HepG2 (cell line): ENCODE measurements around the gene PRPSAP2. TPM values are rescaled to one million over a fixed set of nuclear protein-coding genes. Genes with fewer than 3 reads are reported as not detected.

Experiments used
- ATAC-seq: fragments of 200-7000 bp; cut with Tn5 transposase; 3 replicates; pipeline ENCODE4 v1.9.1; 2020; ENCODE audit warnings: mild to moderate bottlenecking, moderate library complexity
- BruUV-seq: library from RNA; stranded (reverse); fragments of 400-500 nt; replicated peaks from 2 replicates; lab custom pipeline; 2021; lab: Mats Ljungman, UMichigan
- CTCF ChIA-PET: fragments of 300-600 bp; formaldehyde crosslinking; extraction: SDS; loops from one replicate; lab custom pipeline; 2021; ENCODE audit warnings: low total read pairs, inconsistent platforms, low intra/inter-chr PET ratio; lab: Yijun Ruan, JAX
- POLR2A ChIA-PET: fragments of 350-600 bp; sonication (Branson Sonifier 250); formaldehyde crosslinking; loops from one replicate; lab custom pipeline; 2020; ENCODE audit warnings: antibody characterized with exemption, inconsistent platforms; lab: Yijun Ruan, JAX
- DNase-seq: peaks from one replicate; pipeline ENCODE4 v3.0.0-alpha.2; 2015; ENCODE audit warnings: low spot score
- FAIRE-seq: peaks from 3 replicates; lab custom pipeline; 2011; peaks lifted over from hg19 to GRCh38; lab: Jason Lieb, UNC
- H2AFZ ChIP-seq: one replicate; pipeline ENCODE4 v1.6.1; 2011; ENCODE audit warnings: low read length, inconsistent platforms
- H3K27ac ChIP-seq: fragments of 300-600 bp; 3 replicates; pipeline ENCODE4 v1.8.0; 2011; ENCODE audit warnings: mixed run types, mild to moderate bottlenecking, mixed read lengths, low read length, inconsistent platforms; ENCODE audit not compliant: insufficient read depth; ENCODE audit errors: extremely low read length
- H3K27me3 ChIP-seq, 2 experiments: fragments of 200-600 bp in 1 of 2; 2 replicates in 1 of 2; 3 replicates in 1 of 2; pipeline versions ENCODE4 v1.6.0 to v1.8.0; 2011; ENCODE audit warnings: low read length in 2 of 2, mild to moderate bottlenecking in 2 of 2, moderate library complexity in 2 of 2, inconsistent platforms in 1 of 2; ENCODE audit not compliant: insufficient read depth in 2 of 2, control insufficient read depth in 1 of 2
- H3K36me3 ChIP-seq, 2 experiments: fragments of 200-600 bp in 1 of 2; replicated peaks in 1 of 2; 2 replicates in 1 of 2; 3 replicates in 1 of 2; pipeline versions ENCODE4 v1.5.1 to v1.8.0; 2011; ENCODE audit warnings: low read length in 2 of 2, inconsistent platforms in 1 of 2; ENCODE audit not compliant: insufficient read depth in 2 of 2, control insufficient read depth in 1 of 2
- H3K4me1 ChIP-seq: 2 replicates; pipeline ENCODE4 v1.5.1; 2012; ENCODE audit warnings: low read length, inconsistent platforms; ENCODE audit not compliant: insufficient read depth
- H3K4me2 ChIP-seq: 2 replicates; pipeline ENCODE4 v1.6.0; 2011; ENCODE audit warnings: low read depth, low read length, inconsistent platforms
- H3K4me3 ChIP-seq, 3 experiments: fragments of 200-600 bp in 1 of 3; sonication (generic), shearing (Covaris generic) in 1 of 3; replicated peaks in 1 of 3; 2 replicates each; pipeline ENCODE4 v1.5.1; 2011 to 2016; ENCODE audit warnings: low read length in 3 of 3, inconsistent platforms in 2 of 3, low read depth in 2 of 3, mild to moderate bottlenecking in 2 of 3, control low read depth in 1 of 3, mixed read lengths in 1 of 3; ENCODE audit not compliant: insufficient read depth in 1 of 3
- H3K79me2 ChIP-seq: one replicate; pipeline ENCODE4 v1.6.1; 2011; ENCODE audit warnings: low read length, inconsistent platforms; ENCODE audit not compliant: insufficient read depth
- H3K9ac ChIP-seq: 2 replicates; pipeline ENCODE4 v1.6.0; 2011; ENCODE audit warnings: mild to moderate bottlenecking, low read depth, low read length, inconsistent platforms; ENCODE audit not compliant: insufficient read depth
- H3K9me3 ChIP-seq: 2 replicates; pipeline ENCODE4 v1.5.1; 2012; ENCODE audit warnings: mild to moderate bottlenecking, low read length
- H4K20me1 ChIP-seq: 2 replicates; pipeline ENCODE4 v1.6.0; 2011; ENCODE audit warnings: inconsistent platforms, mild to moderate bottlenecking, low read length, moderate library complexity; ENCODE audit not compliant: insufficient read depth
- CEBPB ChIP-seq: IDR thresholded peaks from 2 replicates; pipeline ENCODE4 v1.6.1; 2011; ENCODE audit warnings: low read depth, low read length, improper control_type of control experiment, borderline replicate concordance
- GPBP1L1 ChIP-seq: sonication (generic); formaldehyde crosslinking; IDR thresholded peaks from 2 replicates; pipeline ENCODE4 v1.5.0; 2020; ENCODE audit warnings: mild to moderate bottlenecking, missing genetic modification reagents
- HNF1A ChIP-seq, 2 experiments: sonication (generic) in 1 of 2; formaldehyde crosslinking in 1 of 2; IDR thresholded peaks; 2 replicates each; pipeline versions ENCODE4 v1.4.0 to v1.6.1; 2016 to 2020; ENCODE audit warnings: borderline replicate concordance in 1 of 2, low read depth in 1 of 2, mild to moderate bottlenecking in 1 of 2, missing genetic modification reagents in 1 of 2
- HOXA9 ChIP-seq: sonication (generic); formaldehyde crosslinking; IDR thresholded peaks from 2 replicates; pipeline ENCODE4 v1.8.1; 2022; ENCODE audit warnings: missing genetic modification reagents, mild to moderate bottlenecking, moderate library complexity, borderline replicate concordance
- MAZ ChIP-seq, 2 experiments: sonication (generic) in 1 of 2; formaldehyde crosslinking in 1 of 2; IDR thresholded peaks; 2 replicates each; pipeline versions ENCODE4 v1.5.0 to v1.6.1; 2012 to 2020; ENCODE audit warnings: low read depth in 2 of 2, mild to moderate bottlenecking in 2 of 2, borderline replicate concordance in 1 of 2, improper control_type of control experiment in 1 of 2, low read length in 1 of 2, missing genetic modification reagents in 1 of 2, moderate library complexity in 1 of 2
- MYC ChIP-seq: sonication (generic); formaldehyde crosslinking; IDR thresholded peaks from 2 replicates; pipeline ENCODE4 v1.9.0; 2021; ENCODE audit warnings: missing genetic modification reagents, borderline replicate concordance
- NAIF1 ChIP-seq: sonication (generic); formaldehyde crosslinking; IDR thresholded peaks from 2 replicates; pipeline ENCODE4 v1.5.0; 2020; ENCODE audit warnings: mild to moderate bottlenecking, missing genetic modification reagents, borderline replicate concordance
- NBN ChIP-seq: fragments of 450-650 bp; conservative IDR thresholded peaks from 2 replicates; pipeline ENCODE4 v1.6.1; 2017
- NFE2L2 ChIP-seq: fragments of 150-350 bp; IDR thresholded peaks from 2 replicates; pipeline ENCODE4 v1.6.1; 2014; ENCODE audit warnings: low read length
- TEAD2 ChIP-seq: sonication (generic); formaldehyde crosslinking; IDR thresholded peaks from 2 replicates; pipeline ENCODE4 v1.9.0; 2021; ENCODE audit warnings: missing genetic modification reagents
- ZNF543 ChIP-seq: sonication (generic); formaldehyde crosslinking; IDR thresholded peaks from 2 replicates; pipeline ENCODE4 v1.4.0; 2020; ENCODE audit warnings: mild to moderate bottlenecking, missing genetic modification reagents
- ZNF577 ChIP-seq: sonication (generic); formaldehyde crosslinking; IDR thresholded peaks from 2 replicates; pipeline ENCODE4 v1.4.0; 2020; ENCODE audit warnings: mild to moderate bottlenecking, low read depth, missing genetic modification reagents, borderline replicate concordance
- ZNF629 ChIP-seq: sonication (generic); formaldehyde crosslinking; conservative IDR thresholded peaks from 2 replicates; pipeline ENCODE4 v1.5.0; 2020; ENCODE audit warnings: missing genetic modification reagents
- ZNF773 ChIP-seq: sonication (generic); formaldehyde crosslinking; IDR thresholded peaks from 2 replicates; pipeline ENCODE4 v1.4.0; 2020; ENCODE audit warnings: missing genetic modification reagents, borderline replicate concordance
- ZNF780A ChIP-seq: sonication (generic); formaldehyde crosslinking; IDR thresholded peaks from 2 replicates; pipeline ENCODE4 v1.8.0; 2022; ENCODE audit warnings: mild to moderate bottlenecking, missing genetic modification reagents, moderate library complexity
- ZNF790 ChIP-seq: sonication (generic); formaldehyde crosslinking; IDR thresholded peaks from 2 replicates; pipeline ENCODE4 v1.8.0; 2022; ENCODE audit warnings: missing genetic modification reagents, mild to moderate bottlenecking, borderline replicate concordance
- ZNF879 ChIP-seq: sonication (generic); formaldehyde crosslinking; IDR thresholded peaks from 2 replicates; pipeline ENCODE4 v1.8.1; 2023; ENCODE audit warnings: missing genetic modification reagents
- WGBS: methylation state at CpG from one replicate; pipeline ENCODE4 v1.1.6; 2017; ENCODE audit warnings: low lambda C conversion rate; 5-methylcytosine and 5-hydroxymethylcytosine counted together
- in situ Hi-C: cut with HindIII; loops from 2 replicates; pipeline ENCODE4 v1.10.0; 2017; ENCODE audit warnings: low pct_unique_long_range_greater_than_20kb; ENCODE audit not compliant: extremely low pct_ligation_motif_present
- intact Hi-C: fragments of 100-400 bp; cut with micrococcal nuclease; formaldehyde crosslinking; loops from one replicate; pipeline ENCODE4 v1.10.0; 2022; ENCODE audit not compliant: unreplicated experiment
- polyA plus RNA-seq, 8 experiments: library from polyadenylated mRNA; depleted of rRNA in 3 of 8; stranded (reverse) in 7 of 8; unstranded in 1 of 8; fragments of >200 nt; fragmentation: Illumina TruSeq in 4 of 8; extraction: Trizol in 4 of 8; gene quantifications; 2 replicates each; pipeline versions ENCODE4 v1.2.1 to v1.2.3, GENCODE V29; 2011 to 2016; ENCODE audit warnings: low read depth in 4 of 8, missing spikeins in 1 of 8, mixed read lengths in 1 of 8; ENCODE audit not compliant: insufficient read depth in 1 of 8
- total RNA-seq, 5 experiments: library from RNA; depleted of rRNA; stranded (reverse); fragments of >200 nt; fragmentation: Illumina TruSeq; extraction: Trizol; gene quantifications; 2 replicates each; pipeline ENCODE4 v1.2.3, GENCODE V29; 2016; ENCODE audit warnings: low read depth in 1 of 5

PRPSAP2 gene
- total and polyA plus RNA-seq, 2 of the 13 experiments (the other 11 are each of a cell fraction or from before 2014, with no cell fraction given): 34.0 to 58.9 TPM

- WGBS: 45% methylated on average over 13 of the region's 14 CpGs
- TF ChIP-seq NBN: no peak
- TF ChIP-seq ZNF780A (CRISPR knock-in tag): no peak
- TF ChIP-seq ZNF773: no peak
- TF ChIP-seq TEAD2 (CRISPR knock-in tag): no peak
- peak; percentile 76 for TF ChIP-seq ZNF629 (CRISPR knock-in tag)
- no peak for TF ChIP-seq CEBPB
- no peak for TF ChIP-seq MYC (CRISPR knock-in tag)
- no peak for TF ChIP-seq NFE2L2
- no peak for TF ChIP-seq ZNF543 (CRISPR knock-in tag)
- no peak for TF ChIP-seq ZNF577 (CRISPR knock-in tag)
- no peak for TF ChIP-seq ZNF879 (CRISPR knock-in tag)
- TF ChIP-seq GPBP1L1 (CRISPR knock-in tag): no peak
- TF ChIP-seq MAZ (IDR thresholded peaks at IDR 0.05; ENCODE audit: borderline replicate concordance, low read depth, low read length): no peak
- TF ChIP-seq MAZ (CRISPR knock-in tag; IDR thresholded peaks at IDR 0.05; ENCODE audit: low read depth): no peak
- TF ChIP-seq HOXA9: no peak
- TF ChIP-seq HNF1A (IDR thresholded peaks at IDR 0.05; ENCODE audit: low read depth): 0 out of 2 replicates have a peak, but pooled peaks have one; percentile 1
- TF ChIP-seq HNF1A (CRISPR knock-in tag; IDR thresholded peaks at IDR 0.05; ENCODE audit: borderline replicate concordance): no peak
- no peak for TF ChIP-seq ZNF790
- no peak for TF ChIP-seq NAIF1 (CRISPR knock-in tag)
- H2AFZ ChIP-seq: no peak overlapping the region
- ATAC-seq: no peak
- CTCF ChIA-PET: no interaction called here
- no peak overlapping the region for H3K27ac ChIP-seq
- in situ Hi-C loops (no loop called here), intact Hi-C loops (loop anchor here (10.0 kb wide), 1 partner anchor 138 kb away; no protein-coding TSS in a partner anchor)
- no peaks in the 10 kb centered on the region for H3K9me3 ChIP-seq
- H3K4me3 ChIP-seq: no peak overlapping the region
- DNase-seq: no peak
- no peak overlapping the region for H3K9ac ChIP-seq
- H3K4me1 ChIP-seq: peaks cover 46% of the 10 kb centered on the region
- no peaks in the 10 kb centered on the region for H3K79me2 ChIP-seq
- no peak overlapping the region for H3K4me2 ChIP-seq
- POLR2A ChIA-PET: no interaction called here
- FAIRE-seq: no peak
- H4K20me1 ChIP-seq: no peaks in the 10 kb centered on the region
- no TSS peak for BruUV-seq
- H3K36me3 ChIP-seq: no peaks in the 10 kb centered on the region
- peaks cover 1 to 14% of the 10 kb centered on the region in 2 experiments; a peak in 2 of 5 replicates for H3K27me3 ChIP-seq
These were observed 95.3 kb downstream of the PRPSAP2 start for GRCh38 chr17:18953231-18953728.
